ENCODE measurements around the gene KCTD2.

Gene KCTD2

DNA sequence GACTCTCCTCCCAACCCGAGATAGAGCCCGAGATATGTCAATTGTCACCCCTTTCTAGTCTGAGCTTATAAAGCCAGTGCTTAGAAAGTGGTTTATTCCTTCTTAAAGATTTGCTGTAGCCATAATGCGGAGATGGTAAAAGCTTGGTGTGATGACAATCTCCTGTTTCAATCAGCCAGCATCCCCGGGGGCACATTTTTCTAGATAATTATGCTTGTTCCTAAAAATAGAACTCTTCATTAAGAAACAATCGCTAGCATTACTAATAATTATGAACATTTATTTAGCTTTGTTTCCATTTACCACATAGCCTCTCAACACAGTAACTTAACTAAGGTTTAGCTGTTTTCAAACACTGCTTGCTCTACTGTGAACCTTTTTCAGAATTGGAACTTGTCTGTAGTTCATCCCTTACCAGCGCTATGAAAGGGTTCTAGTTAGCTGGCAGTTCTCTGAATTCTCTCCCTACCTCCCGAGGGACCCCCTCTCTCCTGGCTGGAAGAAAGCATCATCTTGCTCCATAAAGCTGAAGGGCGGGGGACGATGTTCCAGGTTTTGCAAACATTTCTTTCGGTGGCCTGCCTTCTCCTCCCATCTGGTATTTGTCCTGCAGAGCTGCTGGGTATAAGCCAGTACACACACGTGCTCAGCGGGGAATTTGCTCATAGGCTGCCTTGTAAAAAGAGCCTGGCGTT, 35.5 kb upstream of the KCTD2 start:
- TF ChIP-seq, protein P1, sequence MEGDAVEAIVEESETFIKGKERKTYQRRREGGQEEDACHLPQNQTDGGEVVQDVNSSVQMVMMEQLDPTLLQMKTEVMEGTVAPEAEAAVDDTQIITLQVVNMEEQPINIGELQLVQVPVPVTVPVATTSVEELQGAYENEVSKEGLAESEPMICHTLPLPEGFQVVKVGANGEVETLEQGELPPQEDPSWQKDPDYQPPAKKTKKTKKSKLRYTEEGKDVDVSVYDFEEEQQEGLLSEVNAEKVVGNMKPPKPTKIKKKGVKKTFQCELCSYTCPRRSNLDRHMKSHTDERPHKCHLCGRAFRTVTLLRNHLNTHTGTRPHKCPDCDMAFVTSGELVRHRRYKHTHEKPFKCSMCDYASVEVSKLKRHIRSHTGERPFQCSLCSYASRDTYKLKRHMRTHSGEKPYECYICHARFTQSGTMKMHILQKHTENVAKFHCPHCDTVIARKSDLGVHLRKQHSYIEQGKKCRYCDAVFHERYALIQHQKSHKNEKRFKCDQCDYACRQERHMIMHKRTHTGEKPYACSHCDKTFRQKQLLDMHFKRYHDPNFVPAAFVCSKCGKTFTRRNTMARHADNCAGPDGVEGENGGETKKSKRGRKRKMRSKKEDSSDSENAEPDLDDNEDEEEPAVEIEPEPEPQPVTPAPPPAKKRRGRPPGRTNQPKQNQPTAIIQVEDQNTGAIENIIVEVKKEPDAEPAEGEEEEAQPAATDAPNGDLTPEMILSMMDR (IDR thresholded peaks at IDR 0.05; ENCODE audit: low read depth, low read length): no peak

DNA sequence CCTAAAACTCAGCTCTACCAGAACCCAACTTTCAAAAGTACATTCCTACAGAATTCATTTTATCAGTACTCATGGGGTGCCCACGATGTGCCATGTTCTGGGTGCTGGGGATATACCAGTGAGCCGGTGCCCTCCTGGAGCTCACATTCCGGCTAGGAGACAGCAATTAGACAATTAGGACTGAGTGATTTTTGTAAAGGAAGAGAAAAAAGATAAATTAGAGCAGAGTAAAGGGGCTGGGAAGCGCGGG, 35.0 kb upstream of the KCTD2 start:
- TF ChIP-seq, protein P1 (IDR thresholded peaks at IDR 0.05; ENCODE audit: low read depth, low read length): no peak
- peak overlapping the region; percentile 75 for H3K4me3 ChIP-seq (ENCODE audit: low read depth, low read length)

More for the DNA sequence above, 35.5 kb upstream of the KCTD2 start:
- peak overlapping the region; percentile 75 for H3K4me3 ChIP-seq (ENCODE audit: low read depth, low read length)

DNA sequence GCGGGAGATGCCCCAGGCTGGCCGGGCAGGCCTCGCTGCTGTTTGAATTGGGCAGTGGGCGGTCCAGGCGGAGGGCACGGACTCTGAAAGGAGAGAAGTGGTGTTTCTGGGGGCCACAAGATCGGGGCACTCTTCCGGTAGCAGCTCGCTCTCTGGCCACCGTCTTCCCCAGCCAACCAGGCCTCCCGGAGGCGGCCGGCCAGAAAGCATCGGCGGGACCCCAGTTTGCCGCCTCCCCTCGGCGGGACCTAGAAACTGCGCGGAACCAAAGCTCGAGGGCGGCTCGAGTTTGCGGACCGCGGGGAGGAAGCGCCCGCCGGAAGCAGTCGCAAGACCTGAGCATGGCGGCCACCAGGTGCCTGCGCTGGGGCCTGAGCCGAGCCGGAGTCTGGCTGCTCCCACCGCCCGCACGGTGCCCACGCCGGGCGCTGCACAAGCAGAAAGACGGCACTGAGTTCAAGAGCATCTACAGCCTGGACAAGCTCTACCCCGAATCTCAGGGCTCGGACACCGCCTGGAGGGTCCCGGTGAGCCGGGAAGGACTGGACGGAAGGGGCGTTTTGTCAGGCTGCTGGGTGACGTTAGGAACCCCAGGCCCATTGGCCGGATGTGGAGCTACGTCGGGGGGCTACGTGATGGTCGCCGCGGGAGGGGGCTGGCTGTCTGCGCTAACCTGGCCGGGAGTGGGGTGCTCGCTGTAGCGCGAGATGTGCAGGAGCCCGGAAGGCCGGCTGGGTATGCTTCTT, 34.5 kb upstream of the KCTD2 start, which contains the start of gene MRPL58:
Gene MRPL58, plus strand, starts transcription at position 325 of the 746 bp plus-strand sequence. Its CDS starts 17 bp downstream, at position 342.
- H3K4me3 ChIP-seq (ENCODE audit: low read depth, low read length): peak within 1 kb of the TSS; percentile 75
- TF ChIP-seq, protein P1 (IDR thresholded peaks at IDR 0.05; ENCODE audit: low read depth, low read length): peak; percentile 41; the same call in 1 of the 2 replicates

DNA sequence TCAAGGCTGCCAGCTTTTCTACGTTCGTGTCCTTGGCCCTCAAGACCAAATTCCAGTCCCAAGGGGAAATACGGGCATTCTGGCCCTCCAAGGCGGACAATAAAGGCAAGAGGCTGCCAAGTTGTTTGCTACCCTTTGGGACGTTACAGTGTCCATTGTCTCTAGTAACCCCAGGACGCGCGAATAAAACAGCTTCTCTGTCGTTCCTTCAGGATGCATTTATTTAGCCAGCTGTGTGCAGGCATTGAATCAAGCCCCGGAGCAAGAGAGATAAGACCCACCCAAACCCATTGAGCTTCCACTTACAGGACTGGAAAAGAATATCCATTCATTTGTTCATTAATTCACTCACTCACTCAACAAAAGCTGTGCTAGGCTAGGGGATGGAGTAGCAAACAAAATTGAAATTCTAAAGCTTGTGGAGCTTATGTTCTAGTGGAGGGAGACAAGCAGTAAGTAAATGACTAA, 33.9 kb upstream of the KCTD2 start:
- H3K4me3 ChIP-seq (ENCODE audit: low read depth, low read length): peak overlapping the region; percentile 75
- TF ChIP-seq, protein P1 (IDR thresholded peaks at IDR 0.05; ENCODE audit: low read depth, low read length): no peak

DNA sequence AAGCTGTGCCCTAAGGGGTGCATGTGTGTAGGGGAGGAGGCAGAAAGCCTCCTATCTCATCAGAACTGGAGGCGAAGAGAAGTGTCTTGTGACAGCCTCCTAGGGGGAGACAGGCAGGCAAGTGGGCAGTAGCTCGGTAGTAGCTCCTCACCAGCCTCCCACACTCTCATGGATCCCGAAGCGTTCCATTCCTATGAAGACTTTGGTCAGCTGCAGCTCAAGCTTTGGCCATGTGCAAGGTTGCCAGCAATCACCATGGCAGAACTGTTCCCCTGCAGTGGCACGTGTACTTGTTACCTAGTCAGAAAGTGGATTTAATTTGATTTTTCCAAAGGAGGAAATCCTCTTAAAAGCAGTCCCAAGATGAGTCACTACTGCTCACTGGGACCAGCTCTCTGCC, 27.9 kb upstream of the KCTD2 start:
- no peak overlapping the region for H3K4me3 ChIP-seq (ENCODE audit: low read depth, low read length)
- TF ChIP-seq, protein P1 (IDR thresholded peaks at IDR 0.05; ENCODE audit: low read depth, low read length): no peak

DNA sequence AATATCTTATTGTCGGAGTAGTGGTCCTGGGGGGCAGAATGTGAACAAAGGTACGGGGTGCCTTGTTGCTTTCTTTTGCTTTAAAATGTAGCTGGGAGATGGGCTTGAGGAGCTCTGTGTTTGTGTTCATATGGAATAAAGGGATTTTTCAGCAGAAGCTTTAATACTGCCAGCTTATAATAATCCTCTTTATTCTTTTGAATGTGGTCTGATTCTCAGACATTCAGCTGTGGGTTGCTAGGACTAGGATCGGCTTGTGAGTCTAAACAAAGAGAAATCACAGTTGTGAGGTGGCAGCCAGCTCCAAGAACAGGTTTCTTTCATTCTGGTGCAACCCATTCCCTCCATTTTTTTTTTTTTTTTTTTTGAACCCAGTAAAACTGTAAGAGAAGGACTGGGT, 27.3 kb upstream of the KCTD2 start:
- no peak overlapping the region for H3K4me3 ChIP-seq (ENCODE audit: low read depth, low read length)
- TF ChIP-seq, protein P1 (IDR thresholded peaks at IDR 0.05; ENCODE audit: low read depth, low read length): no peak

Data from WI38 (cell line).